Measurements from ENCODE around the gene ARMC9.
"Not testable (repeated sequence)": the region's sequence is repeated elsewhere in the genome, so short reads cannot be mapped to it uniquely, and the experiment has no call there.

ARMC9 gene

DNA sequence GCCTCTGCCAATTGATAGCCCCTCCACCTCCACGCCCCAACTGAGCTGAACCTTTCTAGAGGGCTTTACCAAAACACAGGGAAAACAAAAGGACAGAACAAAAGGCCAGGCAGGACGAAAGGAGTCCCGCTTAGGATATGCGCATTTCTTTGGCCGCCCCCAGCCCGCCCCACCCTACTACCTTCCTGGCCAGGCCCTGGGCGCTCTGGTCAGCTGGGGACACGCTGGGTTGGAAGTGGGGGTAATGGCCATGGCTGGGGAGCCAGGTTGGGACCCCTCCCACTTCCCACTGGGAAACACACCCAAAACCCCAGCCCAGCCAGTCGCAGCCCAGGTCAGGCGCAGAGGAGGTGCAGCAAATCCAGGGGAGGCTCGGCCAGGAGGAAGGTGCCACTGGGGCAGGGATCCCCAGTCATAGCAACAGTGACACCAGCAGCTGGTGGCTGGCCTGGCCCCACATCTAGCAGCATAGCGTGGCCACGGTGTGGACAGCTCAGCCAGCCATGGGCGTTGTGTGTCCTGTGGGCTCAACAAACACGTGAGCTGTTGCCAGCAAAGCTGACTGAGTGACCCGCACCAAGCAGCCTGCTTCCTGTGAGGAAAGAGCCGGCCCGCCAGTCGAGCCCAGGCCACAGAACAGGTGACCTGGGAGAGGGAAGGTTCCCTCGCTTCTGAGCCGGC lies 172.5 kb downstream of the ARMC9 start:
- no peak for DNase-seq

DNA sequence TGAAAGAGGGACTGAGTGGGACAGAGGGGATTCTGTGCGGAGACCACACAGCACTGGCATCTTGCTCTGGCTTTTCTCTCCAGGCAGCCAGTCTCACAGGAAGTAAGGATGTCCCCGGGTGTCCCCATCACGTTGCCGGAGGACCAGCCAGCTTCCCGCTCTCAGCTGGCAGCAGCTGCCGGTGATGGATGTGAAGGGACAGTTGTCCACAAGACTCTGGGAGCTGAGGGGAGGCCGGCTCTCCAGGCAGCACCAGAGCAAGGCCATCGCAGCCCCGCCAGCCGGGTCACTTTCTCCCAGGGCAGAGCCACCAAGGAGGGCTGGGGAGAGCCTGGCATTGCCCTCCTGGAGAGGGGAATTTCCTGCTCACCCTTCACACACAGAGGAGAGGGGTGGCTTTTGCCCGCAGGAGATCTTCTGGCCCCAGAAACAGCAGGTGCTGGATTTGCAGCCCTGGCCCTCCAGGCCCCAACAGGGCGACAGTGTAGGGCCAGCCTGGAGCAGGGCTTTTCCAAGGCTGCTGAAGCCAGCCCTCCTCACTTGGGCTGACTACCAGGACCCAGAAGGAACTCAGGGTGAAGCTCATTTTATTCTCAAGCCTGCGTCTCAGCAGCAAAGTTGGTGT lies 173.1 kb downstream of the ARMC9 start:
- DNase-seq = no peak

DNA sequence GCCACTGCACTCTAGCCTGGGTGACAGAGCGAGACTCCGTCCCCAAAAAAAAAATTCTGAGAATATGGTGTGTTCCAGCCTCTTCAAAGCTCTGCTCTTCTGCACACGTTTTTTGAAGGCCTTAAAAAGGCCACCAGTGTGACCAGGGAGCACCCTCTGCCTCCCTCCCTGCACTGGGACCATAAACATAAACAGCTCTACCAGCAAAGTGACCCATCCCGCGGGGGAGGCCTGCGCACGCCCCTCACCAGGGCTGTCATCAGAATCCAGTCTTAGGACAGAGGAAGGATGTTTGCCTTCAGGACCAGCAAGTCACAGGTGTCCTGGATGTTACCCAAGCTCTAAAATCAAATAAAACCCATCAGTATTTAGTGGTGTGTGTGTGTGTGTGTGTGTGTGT lies 173.9 kb downstream of the ARMC9 start:
- DNase-seq = no peak

DNA sequence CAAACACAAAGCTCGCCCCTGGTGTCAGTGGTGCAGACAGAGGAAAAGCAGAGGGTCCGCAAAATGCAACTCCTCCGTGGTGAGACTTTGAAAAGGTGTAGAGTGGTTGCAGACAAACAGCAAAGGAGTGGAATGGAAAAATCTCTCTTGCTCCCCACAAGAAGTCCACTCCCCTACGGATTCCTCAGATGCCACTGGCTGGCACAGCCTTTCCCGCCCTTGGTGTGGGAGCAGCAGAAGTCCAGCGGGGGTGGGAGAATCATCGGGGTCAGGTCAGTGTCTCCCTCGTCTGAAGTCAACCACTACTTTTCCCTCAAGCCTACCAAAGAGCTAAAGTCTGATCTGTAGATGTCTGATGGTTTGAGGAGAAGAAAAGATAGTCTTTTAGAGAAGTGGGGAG lies 174.8 kb downstream of the ARMC9 start:
- DNase-seq = no peak

DNA sequence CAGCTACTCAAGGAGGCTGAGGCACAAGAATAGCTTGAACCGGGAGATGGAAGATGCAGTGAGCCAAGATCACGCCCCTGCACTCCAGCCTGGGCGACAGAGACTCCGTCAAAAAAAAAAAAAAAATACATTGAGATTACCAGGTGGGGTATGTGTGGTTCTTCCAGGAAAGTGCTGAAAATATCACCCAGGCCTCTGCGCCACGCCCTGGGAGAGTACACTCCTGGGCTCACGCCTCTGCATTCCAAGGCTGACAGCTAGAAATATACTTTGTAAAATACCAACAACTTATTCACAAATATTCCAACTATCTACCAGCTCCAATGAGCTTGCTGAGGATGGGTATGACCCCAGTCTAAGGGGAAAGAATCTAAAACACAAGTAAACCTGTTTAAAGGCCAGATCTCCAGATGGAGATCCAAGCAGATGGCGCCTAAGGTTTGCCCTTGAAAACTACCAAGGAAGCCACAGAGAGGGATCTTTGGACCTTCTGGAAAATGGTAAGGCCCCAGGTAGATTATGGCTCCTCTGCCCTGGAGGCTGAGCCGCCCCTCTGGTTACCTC lies 175.4 kb downstream of the ARMC9 start:
- DNase-seq = no peak

DNA sequence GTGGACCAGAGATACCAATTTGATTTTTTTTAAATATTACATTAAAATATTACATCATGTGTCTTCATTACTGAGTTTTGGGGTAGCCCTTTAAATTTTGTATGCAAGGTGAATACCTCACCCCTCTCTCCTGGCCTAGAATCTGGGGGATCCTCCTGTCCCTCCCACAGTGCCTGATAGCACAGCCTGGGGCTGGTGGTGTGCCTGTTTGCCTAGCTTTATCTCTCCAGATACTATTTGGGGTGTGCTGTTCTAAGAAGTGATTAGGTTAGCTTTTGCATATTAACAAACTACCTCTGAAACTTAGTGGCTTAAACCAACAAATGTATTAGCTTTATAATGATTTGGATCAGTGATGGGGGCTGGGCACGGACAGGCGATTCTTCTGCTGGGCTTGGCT lies 176.3 kb downstream of the ARMC9 start:
- DNase-seq = no peak

DNA sequence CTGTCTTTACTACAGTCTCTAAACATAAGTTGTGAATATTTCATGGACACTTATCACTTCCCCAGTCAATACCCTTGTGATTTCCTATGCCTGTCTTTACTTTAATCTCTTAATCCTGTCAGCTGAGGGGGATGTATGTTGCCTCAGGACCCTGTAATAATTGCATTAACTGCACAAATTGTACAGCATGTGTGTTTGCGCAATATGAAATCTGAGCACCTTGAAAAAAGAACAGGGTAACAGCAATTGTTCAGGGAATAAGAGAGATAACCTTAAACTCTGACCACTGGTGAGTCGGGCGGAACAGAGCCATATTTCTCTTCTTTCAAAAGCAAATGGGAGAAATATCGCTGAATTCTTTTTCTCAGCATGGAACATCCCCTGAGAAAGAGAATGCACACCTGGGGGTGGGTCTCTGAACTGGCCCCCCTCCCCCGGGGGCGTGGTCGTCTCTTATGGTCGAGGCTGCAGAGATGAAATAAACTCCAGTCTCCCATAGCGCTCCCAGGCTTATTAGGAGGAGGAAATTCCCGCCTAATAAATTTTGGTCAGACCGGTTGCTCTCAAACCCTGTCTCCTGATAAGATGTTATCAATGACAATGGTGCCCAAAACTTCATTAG lies 177.7 kb downstream of the ARMC9 start:
- not testable (repeated sequence) for DNase-seq

- no peak for DNase-seq
These were observed 178.4 kb downstream of the ARMC9 start for GRCh38 chr2:231376857-231377256.

DNA sequence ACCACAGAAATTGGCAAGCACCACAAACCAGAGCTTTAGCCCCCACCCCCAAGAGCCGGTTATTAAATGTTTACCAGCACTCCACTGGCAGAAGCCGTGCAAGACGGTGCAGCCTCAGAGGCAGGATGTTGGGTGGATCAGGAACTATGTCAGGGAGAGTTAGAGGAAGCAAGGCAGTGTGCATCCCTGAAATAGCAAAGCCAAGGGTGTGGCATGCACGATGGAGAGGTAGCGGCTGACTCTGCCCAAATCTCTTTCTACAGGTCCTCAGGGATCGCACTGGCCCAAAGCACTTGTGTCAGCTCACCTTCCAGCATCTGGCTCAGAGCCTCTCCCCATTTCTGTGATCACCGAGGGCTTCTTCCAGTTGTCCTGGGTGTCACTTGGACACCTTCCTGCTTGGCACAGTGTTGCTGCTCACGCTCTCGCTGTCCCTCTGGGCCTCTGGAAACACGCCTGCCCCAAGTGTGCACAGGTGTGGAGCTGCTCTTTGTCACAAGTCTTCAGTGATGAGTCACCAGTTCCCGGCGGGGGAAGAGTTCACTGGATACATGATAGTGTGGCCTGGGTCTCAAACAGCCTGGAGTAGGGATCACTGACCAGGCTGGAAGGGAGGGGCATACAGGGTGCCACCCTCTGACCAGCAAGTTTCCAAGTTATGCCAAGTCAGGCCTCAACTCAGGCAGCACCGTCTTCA lies 179.7 kb downstream of the ARMC9 start:
- DNase-seq = no peak

DNA sequence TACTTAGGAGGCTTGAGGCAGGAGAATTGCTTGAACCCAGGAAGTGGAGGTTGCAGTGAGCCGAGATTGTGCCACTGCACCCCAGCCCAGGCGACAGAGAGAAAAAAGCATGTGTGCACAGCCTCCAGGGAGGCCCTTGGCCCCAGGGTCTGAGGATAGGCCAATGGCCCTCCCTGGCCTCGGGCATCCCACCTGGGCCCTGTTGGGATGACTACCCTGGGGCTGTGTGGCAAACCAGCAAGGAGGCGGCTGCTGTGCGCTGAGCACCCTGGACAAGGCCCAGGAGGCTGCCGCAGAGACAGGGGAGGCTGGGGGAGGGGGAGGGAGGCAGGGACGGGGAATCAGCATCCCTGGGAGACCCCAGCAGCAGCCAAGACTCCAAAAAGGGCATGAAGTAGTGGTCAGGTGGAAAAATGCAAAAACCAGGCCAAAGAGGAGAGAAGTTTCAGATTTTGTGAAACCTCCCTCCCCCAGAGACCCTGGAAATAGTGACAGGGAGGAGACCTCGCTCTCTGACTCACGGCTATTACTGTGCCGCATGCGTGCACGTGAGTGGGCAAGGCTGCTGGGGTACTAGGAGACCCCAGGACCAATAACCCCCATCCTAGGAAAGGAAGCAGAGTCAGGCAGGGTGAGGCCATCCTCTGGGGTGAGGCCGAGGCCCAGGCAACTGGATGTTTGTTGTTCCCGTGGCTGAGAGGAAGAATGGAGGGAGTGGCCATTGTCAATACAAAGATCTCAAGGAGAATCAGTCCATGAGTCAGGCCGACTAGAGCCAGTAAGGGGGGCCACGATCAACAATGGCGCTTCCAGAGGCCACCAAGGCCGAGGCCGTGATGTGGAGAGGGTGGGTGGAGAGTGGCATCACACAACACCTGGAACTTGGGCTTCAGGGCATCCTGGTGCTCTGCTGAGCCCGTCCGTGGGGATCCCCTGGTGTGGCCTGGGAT lies 181.1 kb downstream of the ARMC9 start:
- DNase-seq = no peak

- no peak for DNase-seq
These were observed 181.9 kb downstream of the ARMC9 start for GRCh38 chr2:231380307-231380706.

GRCh38 chr2:231380991-231381847 lies 182.8 kb downstream of the ARMC9 start:
- no peak for DNase-seq

DNA sequence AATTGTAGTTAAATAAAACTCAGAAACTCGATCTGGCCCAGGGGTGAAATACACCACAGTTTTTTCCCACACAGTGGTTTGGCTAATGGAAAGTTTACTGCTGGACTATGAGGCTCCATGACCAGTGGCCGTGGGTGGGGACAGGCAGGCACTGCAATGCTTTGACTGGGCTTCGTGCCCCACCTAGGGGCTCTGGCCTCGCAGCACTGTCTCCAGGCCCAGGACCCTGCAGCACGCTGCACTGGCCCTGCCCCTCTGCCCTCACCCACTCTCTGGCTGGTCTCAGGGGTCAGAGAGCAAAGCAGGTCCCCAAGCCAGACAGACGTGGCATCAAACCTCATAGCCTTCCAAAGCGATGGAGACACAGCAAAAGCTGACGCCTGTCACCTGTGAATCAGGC lies 183.7 kb downstream of the ARMC9 start:
- no peak for DNase-seq

DNA sequence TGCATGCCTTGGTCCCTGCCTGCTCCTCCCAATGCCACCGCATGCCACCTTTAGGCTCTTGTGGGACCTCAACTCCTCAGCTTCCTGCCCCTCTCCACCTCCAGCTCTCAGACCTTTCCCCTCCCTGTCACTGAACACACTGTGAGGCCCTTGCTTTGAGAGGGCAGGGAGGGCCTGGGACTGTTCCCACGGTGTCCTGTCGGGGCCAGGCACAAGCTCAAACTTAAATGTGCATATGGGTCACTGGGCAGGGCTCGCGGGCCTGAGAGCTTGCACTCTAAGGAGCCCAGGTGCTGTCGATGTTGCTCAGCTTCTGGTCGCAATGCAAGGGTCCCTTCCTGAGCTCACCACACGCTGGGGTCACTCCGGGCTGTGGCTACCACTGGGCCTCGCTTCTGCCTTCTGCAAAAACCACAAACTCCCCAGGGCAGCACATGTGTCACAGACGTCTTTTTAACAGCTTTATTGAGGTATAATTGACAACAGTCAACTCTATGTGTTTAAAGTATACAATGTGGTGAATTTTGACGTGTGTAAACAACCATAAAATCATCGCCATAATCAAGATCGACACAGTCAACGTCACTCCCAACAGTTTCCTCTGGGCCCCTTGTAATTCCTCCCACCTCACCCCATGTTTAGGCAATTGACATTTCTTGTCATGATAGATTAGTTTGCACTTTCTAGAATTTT lies 185.1 kb downstream of the ARMC9 start:
- DNase-seq = no peak

DNA sequence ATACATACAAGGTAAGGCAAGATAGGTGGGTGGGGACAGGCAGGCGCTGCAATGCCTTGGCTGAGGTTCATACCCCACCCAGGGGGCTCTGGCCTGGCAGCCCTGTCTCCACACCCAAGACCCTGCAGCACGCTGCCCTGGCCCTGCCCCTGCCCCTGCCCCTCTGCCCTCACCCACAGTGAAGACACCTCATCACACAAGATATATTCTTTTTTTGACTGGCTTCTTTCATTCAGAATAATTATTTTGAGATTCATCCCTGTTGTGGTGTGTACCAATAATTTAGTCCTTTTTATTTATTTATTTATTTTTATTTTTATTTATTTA lies 185.6 kb downstream of the ARMC9 start:
- no peak for DNase-seq

- no peak for DNase-seq
These were observed 186.5 kb downstream of the ARMC9 start for GRCh38 chr2:231384970-231385369.

GRCh38 chr2:231385429-231385828 lies 187.0 kb downstream of the ARMC9 start:
- DNase-seq = no peak

GRCh38 chr2:231386446-231386845 lies 188.0 kb downstream of the ARMC9 start:
- DNase-seq = no peak

GRCh38 chr2:231387904-231388724 lies 189.7 kb downstream of the ARMC9 start:
- DNase-seq = no peak

Measured in stimulated activated CD4-positive, alpha-beta T cell treated with anti-CD3 and anti-CD28 coated beads, Interleukin-4, amount 100 ng/mL, for 1 hour (primary cell).